HepG2 (cell line): ENCODE measurements around the gene TXNL4A. TPM values are rescaled to one million over a fixed set of nuclear protein-coding genes. Genes with fewer than 3 reads are reported as not detected.

Source experiments
- BCL6 ChIP-seq: IDR thresholded peaks from 2 replicates; pipeline ENCODE4 v1.6.1; 2016; ENCODE audit warnings: missing genetic modification reagents, missing compliant biosample characterization
- CREB1 ChIP-seq, 2 experiments: fragments of 450-650 bp in 1 of 2; IDR thresholded peaks; 2 replicates each; pipeline ENCODE4 v1.6.1; 2016 to 2017; ENCODE audit warnings: control low read depth in 1 of 2, mild to moderate bottlenecking in 1 of 2, missing compliant biosample characterization in 1 of 2, missing genetic modification characterization in 1 of 2
- DDIT3 ChIP-seq: sonication (generic); formaldehyde crosslinking; IDR thresholded peaks from 2 replicates; pipeline ENCODE4 v1.4.0; 2020; ENCODE audit warnings: mild to moderate bottlenecking, missing genetic modification reagents
- FIP1L1 ChIP-seq: fragments of 200-400 bp; formaldehyde crosslinking; IDR thresholded peaks from 2 replicates; pipeline ENCODE4 v1.6.1; 2018; ENCODE audit warnings: low read depth, mild to moderate bottlenecking, low read length, moderate library complexity, borderline replicate concordance; ENCODE audit not compliant: insufficient read depth
- HHEX ChIP-seq: IDR thresholded peaks from 2 replicates; pipeline ENCODE4 v1.6.1; 2016; ENCODE audit warnings: control low read depth
- HNF4A ChIP-seq: sonication (generic); formaldehyde crosslinking; IDR thresholded peaks from 2 replicates; pipeline ENCODE4 v1.4.0; 2020; ENCODE audit warnings: missing genetic modification reagents
- HOXA3 ChIP-seq: sonication (generic); formaldehyde crosslinking; IDR thresholded peaks from 2 replicates; pipeline ENCODE4 v1.5.0; 2020; ENCODE audit warnings: missing genetic modification reagents
- MTA1 ChIP-seq: sonication (generic); formaldehyde crosslinking; IDR thresholded peaks from 2 replicates; pipeline ENCODE4 v1.4.0; 2020; ENCODE audit warnings: missing genetic modification reagents, mild to moderate bottlenecking, borderline replicate concordance
- MTF2 ChIP-seq: sonication (generic); formaldehyde crosslinking; IDR thresholded peaks from 2 replicates; pipeline ENCODE4 v1.5.0; 2020; ENCODE audit warnings: missing genetic modification reagents, borderline replicate concordance
- NFE2L1 ChIP-seq: sonication (generic); formaldehyde crosslinking; IDR thresholded peaks from 2 replicates; pipeline ENCODE4 v1.4.0; 2020; ENCODE audit warnings: missing genetic modification reagents, mild to moderate bottlenecking, borderline replicate concordance
- NFYB ChIP-seq: sonication (generic); formaldehyde crosslinking; IDR thresholded peaks from 2 replicates; pipeline ENCODE4 v1.4.0; 2020; ENCODE audit warnings: missing genetic modification reagents
- ZBTB1 ChIP-seq: sonication (generic); formaldehyde crosslinking; IDR thresholded peaks from 2 replicates; pipeline ENCODE4 v1.4.0; 2020; ENCODE audit warnings: missing genetic modification reagents, borderline replicate concordance
- ZNF280D ChIP-seq: sonication (generic); formaldehyde crosslinking; IDR thresholded peaks from 2 replicates; pipeline ENCODE4 v1.5.1; 2020; ENCODE audit warnings: mild to moderate bottlenecking, missing genetic modification reagents
- ZNF33A ChIP-seq: sonication (generic); formaldehyde crosslinking; IDR thresholded peaks from 2 replicates; pipeline ENCODE4 v1.5.1; 2020; ENCODE audit warnings: missing genetic modification reagents, mild to moderate bottlenecking, moderate library complexity, borderline replicate concordance
- ZNF703 ChIP-seq: sonication (generic); formaldehyde crosslinking; IDR thresholded peaks from 2 replicates; pipeline ENCODE4 v1.5.1; 2020; ENCODE audit warnings: missing genetic modification reagents, mild to moderate bottlenecking, moderate library complexity, borderline replicate concordance
- ZNF766 ChIP-seq: sonication (generic); formaldehyde crosslinking; IDR thresholded peaks from 2 replicates; pipeline ENCODE4 v1.5.0; 2020; ENCODE audit warnings: missing genetic modification reagents, borderline replicate concordance
- ZNF773 ChIP-seq: sonication (generic); formaldehyde crosslinking; IDR thresholded peaks from 2 replicates; pipeline ENCODE4 v1.4.0; 2020; ENCODE audit warnings: missing genetic modification reagents, borderline replicate concordance
- ZSCAN30 ChIP-seq: sonication (generic); formaldehyde crosslinking; IDR thresholded peaks from 2 replicates; pipeline ENCODE4 v1.5.0; 2020; ENCODE audit warnings: mild to moderate bottlenecking, missing genetic modification reagents
- polyA plus RNA-seq, 8 experiments: library from polyadenylated mRNA; depleted of rRNA in 3 of 8; stranded (reverse) in 7 of 8; unstranded in 1 of 8; fragments of >200 nt; fragmentation: Illumina TruSeq in 4 of 8; extraction: Trizol in 4 of 8; gene quantifications; 2 replicates each; pipeline versions ENCODE4 v1.2.1 to v1.2.3, GENCODE V29; 2011 to 2016; ENCODE audit warnings: low read depth in 4 of 8, missing spikeins in 1 of 8, mixed read lengths in 1 of 8; ENCODE audit not compliant: insufficient read depth in 1 of 8
- total RNA-seq, 5 experiments: library from RNA; depleted of rRNA; stranded (reverse); fragments of >200 nt; fragmentation: Illumina TruSeq; extraction: Trizol; gene quantifications; 2 replicates each; pipeline ENCODE4 v1.2.3, GENCODE V29; 2016; ENCODE audit warnings: low read depth in 1 of 5
- TF ChIP-seq, protein P1 (sequence below): sonication (generic); formaldehyde crosslinking; IDR thresholded peaks from 2 replicates; pipeline ENCODE4 v1.4.0; 2020; ENCODE audit warnings: mild to moderate bottlenecking, missing genetic modification reagents
- TF ChIP-seq, protein P2 (sequence below): sonication (generic); formaldehyde crosslinking; IDR thresholded peaks from 2 replicates; pipeline ENCODE4 v1.4.0; 2020; ENCODE audit warnings: missing genetic modification reagents, borderline replicate concordance

The TXNL4A gene
- total and polyA plus RNA-seq, 2 of the 13 experiments (the other 11 are each of a cell fraction or from before 2014, with no cell fraction given) = 172 to 202 TPM

GRCh38 chr18:79936641-79937040, 51.7 kb downstream of the TXNL4A start (continued):
- TF ChIP-seq BCL6 (CRISPR knock-in tag) (peak; percentile 44), ZNF280D (CRISPR knock-in tag) (no peak), ZNF33A (CRISPR knock-in tag) (no peak), ZSCAN30 (CRISPR knock-in tag) (no peak), MTF2 (CRISPR knock-in tag) (no peak), ZBTB1 (CRISPR knock-in tag) (no peak), ZNF703 (CRISPR knock-in tag) (no peak), CREB1 (IDR thresholded peaks at IDR 0.05) (peak; percentile 68), CREB1 (CRISPR knock-in tag; IDR thresholded peaks at IDR 0.05) (peak; percentile 77), HOXA3 (no peak; the same call in 1 of the 2 replicates), HHEX (CRISPR knock-in tag) (no peak), NFYB (CRISPR knock-in tag) (no peak), FIP1L1 (no peak), ZNF773 (no peak), HNF4A (peak; percentile 54), NFE2L1 (CRISPR knock-in tag) (no peak), DDIT3 (CRISPR knock-in tag) (no peak), MTA1 (no peak), ZNF766 (CRISPR knock-in tag) (no peak)
- TF ChIP-seq, protein P1, sequence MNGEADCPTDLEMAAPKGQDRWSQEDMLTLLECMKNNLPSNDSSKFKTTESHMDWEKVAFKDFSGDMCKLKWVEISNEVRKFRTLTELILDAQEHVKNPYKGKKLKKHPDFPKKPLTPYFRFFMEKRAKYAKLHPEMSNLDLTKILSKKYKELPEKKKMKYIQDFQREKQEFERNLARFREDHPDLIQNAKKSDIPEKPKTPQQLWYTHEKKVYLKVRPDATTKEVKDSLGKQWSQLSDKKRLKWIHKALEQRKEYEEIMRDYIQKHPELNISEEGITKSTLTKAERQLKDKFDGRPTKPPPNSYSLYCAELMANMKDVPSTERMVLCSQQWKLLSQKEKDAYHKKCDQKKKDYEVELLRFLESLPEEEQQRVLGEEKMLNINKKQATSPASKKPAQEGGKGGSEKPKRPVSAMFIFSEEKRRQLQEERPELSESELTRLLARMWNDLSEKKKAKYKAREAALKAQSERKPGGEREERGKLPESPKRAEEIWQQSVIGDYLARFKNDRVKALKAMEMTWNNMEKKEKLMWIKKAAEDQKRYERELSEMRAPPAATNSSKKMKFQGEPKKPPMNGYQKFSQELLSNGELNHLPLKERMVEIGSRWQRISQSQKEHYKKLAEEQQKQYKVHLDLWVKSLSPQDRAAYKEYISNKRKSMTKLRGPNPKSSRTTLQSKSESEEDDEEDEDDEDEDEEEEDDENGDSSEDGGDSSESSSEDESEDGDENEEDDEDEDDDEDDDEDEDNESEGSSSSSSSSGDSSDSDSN (CRISPR knock-in tag) = no peak
- TF ChIP-seq, protein P2, sequence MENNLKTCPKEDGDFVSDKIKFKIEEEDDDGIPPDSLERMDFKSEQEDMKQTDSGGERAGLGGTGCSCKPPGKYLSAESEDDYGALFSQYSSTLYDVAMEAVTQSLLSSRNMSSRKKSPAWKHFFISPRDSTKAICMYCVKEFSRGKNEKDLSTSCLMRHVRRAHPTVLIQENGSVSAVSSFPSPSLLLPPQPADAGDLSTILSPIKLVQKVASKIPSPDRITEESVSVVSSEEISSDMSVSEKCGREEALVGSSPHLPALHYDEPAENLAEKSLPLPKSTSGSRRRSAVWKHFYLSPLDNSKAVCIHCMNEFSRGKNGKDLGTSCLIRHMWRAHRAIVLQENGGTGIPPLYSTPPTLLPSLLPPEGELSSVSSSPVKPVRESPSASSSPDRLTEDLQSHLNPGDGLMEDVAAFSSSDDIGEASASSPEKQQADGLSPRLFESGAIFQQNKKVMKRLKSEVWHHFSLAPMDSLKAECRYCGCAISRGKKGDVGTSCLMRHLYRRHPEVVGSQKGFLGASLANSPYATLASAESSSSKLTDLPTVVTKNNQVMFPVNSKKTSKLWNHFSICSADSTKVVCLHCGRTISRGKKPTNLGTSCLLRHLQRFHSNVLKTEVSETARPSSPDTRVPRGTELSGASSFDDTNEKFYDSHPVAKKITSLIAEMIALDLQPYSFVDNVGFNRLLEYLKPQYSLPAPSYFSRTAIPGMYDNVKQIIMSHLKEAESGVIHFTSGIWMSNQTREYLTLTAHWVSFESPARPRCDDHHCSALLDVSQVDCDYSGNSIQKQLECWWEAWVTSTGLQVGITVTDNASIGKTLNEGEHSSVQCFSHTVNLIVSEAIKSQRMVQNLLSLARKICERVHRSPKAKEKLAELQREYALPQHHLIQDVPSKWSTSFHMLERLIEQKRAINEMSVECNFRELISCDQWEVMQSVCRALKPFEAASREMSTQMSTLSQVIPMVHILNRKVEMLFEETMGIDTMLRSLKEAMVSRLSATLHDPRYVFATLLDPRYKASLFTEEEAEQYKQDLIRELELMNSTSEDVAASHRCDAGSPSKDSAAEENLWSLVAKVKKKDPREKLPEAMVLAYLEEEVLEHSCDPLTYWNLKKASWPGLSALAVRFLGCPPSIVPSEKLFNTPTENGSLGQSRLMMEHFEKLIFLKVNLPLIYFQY (CRISPR knock-in tag) = no peak
